AG09319 (cell line): Measurements from ENCODE around the gene PCNX2.

Source experiments
- DNase-seq: peaks from one replicate; pipeline ENCODE4 v3.0.0-alpha.2; 2010; ENCODE audit warnings: low read depth; ENCODE audit errors: extremely low read depth
- TF ChIP-seq, protein P1 (sequence below): IDR thresholded peaks from 2 replicates; pipeline ENCODE4 v1.5.1; 2011; ENCODE audit warnings: low read depth, mild to moderate bottlenecking, inconsistent platforms, low read length, moderate library complexity

The PCNX2 gene

DNA sequence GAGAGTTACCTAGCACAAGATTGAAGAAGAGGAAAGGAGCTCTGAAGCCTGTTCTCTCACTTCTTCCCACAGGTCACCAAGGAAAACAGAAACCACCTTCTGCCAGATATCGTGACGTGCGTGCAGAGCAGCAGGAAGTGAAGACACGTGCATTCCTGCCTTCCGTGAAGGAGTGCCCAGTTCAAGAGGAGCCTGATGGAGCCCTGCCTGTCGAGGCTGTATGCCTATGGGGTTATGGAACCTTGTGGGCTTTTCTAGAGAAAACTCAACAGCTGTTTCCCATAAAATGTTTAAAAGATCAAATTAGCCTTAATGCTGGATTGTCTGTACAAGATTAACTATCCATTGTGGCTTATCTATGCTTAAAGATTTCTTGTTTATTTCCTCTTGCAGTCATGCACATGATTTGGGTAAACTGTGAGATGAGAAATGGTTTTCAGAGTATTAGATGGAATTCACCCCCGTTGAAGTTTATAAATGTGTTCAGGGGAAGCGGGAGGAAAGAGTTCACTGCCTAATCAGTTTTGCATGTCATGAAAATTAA lies 317.4 kb downstream of the PCNX2 start:
- TF ChIP-seq, protein P1, sequence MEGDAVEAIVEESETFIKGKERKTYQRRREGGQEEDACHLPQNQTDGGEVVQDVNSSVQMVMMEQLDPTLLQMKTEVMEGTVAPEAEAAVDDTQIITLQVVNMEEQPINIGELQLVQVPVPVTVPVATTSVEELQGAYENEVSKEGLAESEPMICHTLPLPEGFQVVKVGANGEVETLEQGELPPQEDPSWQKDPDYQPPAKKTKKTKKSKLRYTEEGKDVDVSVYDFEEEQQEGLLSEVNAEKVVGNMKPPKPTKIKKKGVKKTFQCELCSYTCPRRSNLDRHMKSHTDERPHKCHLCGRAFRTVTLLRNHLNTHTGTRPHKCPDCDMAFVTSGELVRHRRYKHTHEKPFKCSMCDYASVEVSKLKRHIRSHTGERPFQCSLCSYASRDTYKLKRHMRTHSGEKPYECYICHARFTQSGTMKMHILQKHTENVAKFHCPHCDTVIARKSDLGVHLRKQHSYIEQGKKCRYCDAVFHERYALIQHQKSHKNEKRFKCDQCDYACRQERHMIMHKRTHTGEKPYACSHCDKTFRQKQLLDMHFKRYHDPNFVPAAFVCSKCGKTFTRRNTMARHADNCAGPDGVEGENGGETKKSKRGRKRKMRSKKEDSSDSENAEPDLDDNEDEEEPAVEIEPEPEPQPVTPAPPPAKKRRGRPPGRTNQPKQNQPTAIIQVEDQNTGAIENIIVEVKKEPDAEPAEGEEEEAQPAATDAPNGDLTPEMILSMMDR, result no peak

DNA sequence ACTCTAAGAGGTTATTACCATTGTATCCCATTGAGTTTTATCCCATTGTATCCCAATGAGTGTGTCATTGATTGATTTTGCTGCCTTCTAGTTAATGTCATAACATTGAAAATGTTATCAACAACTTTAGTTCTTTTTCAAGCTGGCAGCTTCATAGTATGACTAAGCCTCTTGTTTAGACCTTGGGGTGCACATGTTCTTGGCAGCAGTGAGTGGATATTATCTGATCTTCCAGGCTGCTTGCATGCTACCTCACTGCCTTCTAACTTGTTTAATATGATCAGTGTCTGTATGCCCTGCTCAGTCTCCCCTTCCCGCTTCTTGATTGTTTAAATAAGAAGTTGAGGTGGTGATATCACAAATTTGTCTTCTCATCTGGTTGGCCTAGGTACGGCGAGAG lies 320.6 kb downstream of the PCNX2 start:
- TF ChIP-seq, protein P1, result no peak
- DNase-seq, result peak; percentile 46

More for the DNA sequence above, 317.4 kb downstream of the PCNX2 start:
- DNase-seq, result peak; percentile 85

DNA sequence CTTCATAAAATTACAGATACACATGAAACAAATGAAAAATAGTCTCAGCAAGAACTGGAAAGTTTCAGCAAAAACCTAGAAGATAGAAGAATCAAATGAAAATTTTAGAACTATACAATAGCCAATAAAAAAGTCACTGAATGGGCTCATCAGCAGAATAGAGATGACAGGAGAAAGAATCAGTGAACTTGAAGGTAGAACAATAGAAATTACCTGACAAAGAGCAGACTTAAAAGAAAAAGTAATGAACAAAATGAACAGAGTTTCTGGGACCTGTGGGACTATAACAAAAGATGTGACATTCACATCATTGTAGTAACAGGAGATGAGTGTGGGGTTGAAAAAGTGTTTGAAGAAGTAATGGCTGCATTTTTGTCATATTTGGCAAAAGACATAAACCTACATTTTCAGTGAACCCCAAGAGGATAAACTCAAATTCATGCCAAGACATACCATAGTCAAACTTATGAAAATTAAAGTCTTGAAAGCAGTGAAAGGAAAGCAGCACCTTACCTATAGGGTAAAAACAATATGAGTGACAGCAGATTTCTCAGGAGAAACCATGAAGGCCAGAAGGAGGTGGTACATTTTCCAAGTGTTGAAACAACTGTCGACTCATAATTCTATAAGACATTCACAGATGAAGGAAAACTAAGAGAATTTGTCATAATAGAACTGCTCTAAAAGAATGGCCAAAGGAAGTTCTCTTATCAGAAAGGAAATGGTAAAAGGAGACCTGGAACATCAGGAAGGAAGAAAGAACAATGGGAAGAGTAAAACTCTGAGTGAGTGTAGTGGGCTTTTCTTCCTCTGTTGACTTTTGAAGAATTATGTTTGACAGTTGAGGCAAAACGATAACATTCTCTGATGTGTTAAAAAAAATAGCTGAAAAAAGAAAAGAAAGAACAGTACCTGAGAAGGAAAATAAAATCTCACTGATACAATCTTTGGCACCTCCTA lies 321.6 kb downstream of the PCNX2 start:
- no peak for DNase-seq
- TF ChIP-seq, protein P1, result no peak

DNA sequence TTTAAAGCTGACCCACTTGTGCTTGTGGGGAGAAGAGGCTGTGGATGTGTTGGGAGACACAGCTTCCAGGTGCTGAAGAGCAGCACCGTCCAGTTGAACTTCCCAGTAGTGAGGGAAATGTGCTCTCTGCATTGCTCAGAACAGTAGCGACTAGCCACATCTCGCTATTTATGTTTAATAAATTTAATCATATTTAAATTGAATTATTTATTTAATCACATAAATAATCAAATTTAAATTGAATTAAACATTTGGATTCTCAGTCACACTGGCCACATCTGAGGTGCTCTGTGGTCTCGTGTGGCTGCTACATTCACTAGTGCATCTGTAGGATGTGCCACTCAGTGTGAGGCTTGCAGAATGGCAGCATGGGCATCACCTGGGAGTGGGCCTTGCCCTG lies 325.0 kb downstream of the PCNX2 start:
- no peak for DNase-seq
- TF ChIP-seq, protein P1, result no peak

DNA sequence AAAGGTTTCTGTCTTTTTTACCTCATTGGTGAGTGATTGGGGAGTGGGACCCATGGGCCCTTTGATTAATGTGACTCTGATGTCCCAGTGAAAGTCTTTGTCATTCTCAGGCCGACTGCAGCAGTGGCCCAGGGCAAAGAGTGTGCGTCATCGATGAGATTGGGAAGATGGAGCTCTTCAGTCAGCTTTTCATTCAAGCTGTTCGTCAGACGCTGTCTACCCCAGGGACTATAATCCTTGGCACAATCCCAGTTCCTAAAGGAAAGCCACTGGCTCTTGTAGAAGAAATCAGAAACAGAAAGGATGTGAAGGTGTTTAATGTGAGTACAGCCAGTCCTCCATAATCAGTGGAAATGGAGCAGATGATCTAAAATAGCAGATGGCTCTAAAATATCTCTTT lies 325.7 kb downstream of the PCNX2 start:
- no peak for DNase-seq
- TF ChIP-seq, protein P1, result no peak

DNA sequence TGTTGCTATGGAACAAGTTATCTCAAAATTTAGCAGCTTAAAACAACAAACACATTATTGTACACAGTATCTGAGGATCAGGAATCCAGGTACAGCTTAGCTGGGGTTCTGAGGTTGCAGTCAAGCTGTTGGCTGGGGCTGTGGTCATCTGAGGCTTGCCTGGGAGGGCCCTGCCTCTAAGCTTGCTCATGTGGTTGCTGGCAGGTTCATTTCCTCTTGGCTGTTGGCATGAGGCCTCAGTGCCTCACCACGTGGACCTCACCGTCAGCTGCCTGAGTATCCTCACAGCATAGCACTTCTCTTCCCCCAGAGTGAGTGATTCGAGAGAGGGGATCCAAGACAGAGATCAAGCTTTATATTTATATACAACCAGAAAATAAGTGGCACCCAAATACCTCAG lies 326.6 kb downstream of the PCNX2 start:
- TF ChIP-seq, protein P1, result no peak
- no peak for DNase-seq

DNA sequence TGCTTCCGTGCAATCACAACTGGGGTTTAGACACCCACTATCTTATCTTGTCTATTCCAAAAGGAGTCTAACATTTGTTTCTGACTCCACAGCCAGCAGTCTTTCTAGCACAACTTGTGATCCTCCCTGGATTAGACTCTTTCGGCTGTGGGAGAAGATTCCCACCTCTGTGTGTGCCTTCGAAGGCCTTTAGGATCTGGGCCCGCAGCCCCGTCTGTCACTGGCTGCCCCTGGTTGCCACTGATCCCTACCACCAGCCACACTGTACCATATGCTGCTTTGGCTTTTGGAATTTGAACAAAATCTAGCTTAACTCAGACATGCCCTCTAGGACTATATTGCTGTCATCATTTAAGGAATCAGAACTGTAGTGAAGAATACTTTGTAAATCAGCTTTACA lies 327.1 kb downstream of the PCNX2 start:
- TF ChIP-seq, protein P1, result no peak
- no peak for DNase-seq
